Fibroblast of upper back skin (primary cell): ENCODE results near the gene COL7A1.
A peak's percentile ranks its signal among the peaks of the same experiment; 100 is the strongest.
"Not testable (repeated sequence)": the region's sequence is repeated elsewhere in the genome, so short reads cannot be mapped to it uniquely, and the experiment has no call there.

Experiments
- DNase-seq: peaks from one replicate; pipeline ENCODE4 v3.0.0-alpha.2; 2013

COL7A1 gene

DNA sequence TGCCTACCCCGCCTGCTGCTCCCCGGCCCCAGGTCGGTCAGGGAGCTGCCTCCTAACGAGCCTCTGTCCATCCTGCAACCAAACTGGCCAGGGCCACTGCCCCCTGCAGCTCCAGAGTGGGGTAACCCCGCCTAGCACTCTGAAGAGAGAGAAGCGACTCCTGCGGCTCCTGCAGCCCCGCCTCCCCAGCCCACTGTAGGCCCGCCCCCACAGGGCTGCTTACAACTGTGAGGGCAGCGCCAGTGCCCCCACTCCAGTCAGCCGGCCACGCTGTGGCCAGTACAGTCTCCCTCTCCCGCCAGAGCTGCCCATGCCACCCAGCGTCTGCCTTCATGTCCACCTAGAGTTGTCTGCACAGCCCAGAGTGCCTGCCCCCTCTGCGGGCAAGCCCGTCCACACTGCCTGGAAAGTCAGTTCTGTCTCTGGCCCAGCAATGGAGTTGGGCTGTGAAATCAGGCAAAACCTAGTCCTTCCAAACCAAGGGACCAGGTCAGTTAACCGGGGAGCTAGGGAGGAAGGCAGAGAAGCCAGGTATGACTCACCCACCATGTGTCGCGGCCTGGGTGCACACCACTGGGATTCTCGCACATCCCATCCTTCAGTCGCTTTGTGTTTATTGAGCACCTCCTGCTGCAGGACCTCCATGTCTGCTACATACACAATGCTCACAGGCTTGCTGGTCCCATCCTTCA is 33.9 kb downstream of the COL7A1 start:
- peak; percentile 57 for DNase-seq

DNA sequence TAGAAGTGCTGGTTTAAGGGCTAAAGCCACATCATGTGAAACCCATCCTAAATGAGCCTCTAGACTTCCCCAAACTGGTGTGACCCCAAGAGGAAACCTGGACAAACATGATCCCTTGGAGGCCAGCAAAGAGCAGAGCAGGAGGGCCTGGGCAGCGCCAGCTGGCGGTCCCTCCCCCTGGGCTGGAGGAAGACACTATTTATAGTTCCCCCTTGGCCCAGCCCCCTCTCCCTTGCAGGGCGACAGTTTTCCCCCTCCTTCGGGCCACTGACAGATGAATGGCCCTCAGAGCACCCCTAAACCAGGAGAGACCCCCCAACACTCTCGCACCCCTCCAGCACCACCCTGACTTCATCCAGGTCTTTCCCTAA is 34.5 kb downstream of the COL7A1 start:
- DNase-seq, result peak; percentile 8

DNA sequence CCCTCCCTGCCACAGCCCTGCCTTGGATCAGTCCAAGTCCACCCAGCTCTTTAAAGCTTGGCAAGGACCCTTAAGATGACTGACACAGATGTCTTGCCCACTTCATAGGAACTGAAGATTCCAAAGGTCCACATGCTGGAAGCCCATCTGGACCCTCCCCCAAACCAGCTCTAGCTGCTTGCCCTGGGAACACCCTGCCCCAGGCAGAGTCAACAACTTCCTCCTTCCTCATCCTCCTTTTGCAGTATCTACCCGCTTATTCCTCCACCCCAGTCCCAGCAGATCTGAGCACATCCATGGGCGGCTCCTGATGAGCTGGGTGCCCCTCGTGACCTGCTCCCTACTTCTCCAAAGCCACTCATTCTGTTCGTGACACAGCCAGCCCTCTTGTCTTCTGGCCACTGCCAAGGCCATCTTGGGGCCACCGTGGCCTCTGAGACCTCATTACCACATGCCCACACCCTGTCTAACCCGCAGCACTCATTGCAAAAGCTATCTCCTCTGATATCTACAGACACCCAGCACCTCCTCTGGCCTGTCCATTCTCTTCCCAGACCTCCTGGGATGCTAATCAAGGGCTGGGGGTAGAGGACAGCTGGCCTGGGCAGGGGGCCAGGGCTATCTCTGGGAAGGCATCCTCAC is 36.5 kb downstream of the COL7A1 start:
- no peak for DNase-seq

DNA sequence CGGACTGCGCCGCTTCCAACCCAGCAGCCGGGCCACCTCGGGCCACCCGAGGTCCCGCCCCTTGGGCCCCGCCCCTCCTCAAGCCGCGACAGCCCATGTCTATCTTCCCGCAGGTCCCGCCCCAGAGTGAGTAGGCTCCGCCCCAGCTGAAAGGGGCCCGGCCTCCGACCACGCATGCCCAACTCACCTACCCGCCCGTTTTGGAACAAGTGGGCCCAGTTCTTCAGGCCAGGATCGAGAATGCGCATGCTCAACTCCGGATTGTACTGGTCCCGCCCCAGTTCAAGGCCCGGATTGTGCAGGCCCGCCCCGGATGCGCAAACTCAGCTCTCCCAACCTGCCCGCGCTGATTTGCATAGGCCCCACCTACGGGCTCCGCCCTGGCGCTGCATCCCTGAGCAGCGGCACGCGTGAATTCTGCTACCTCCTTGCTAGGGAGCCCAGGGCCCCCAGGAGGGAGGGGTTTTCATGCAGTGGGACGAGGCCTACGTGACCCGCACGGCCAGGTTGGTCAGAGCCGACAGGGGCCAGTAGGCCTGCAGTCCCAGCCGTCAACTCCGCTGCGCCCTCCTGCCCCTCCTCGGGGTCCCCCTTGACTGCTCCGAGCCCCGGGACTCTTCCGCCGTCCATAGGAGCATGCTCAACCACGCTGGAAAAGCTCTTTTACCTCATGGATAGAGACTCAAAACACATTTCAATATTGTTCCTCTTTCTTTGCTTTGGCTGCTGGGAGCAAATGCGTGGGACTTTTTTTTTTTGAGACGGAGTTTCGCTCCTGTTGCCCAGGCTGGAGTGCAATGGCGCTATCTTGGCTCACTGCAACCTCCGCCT is 38.1 kb downstream of the COL7A1 start, which contains the start of gene PFKFB4:
Gene PFKFB4 (minus strand): TSS at position 8 of the 831 bp plus-strand sequence. CDS start 26 bp downstream, outside the sequence.
- DNase-seq, result peak; percentile 99

DNA sequence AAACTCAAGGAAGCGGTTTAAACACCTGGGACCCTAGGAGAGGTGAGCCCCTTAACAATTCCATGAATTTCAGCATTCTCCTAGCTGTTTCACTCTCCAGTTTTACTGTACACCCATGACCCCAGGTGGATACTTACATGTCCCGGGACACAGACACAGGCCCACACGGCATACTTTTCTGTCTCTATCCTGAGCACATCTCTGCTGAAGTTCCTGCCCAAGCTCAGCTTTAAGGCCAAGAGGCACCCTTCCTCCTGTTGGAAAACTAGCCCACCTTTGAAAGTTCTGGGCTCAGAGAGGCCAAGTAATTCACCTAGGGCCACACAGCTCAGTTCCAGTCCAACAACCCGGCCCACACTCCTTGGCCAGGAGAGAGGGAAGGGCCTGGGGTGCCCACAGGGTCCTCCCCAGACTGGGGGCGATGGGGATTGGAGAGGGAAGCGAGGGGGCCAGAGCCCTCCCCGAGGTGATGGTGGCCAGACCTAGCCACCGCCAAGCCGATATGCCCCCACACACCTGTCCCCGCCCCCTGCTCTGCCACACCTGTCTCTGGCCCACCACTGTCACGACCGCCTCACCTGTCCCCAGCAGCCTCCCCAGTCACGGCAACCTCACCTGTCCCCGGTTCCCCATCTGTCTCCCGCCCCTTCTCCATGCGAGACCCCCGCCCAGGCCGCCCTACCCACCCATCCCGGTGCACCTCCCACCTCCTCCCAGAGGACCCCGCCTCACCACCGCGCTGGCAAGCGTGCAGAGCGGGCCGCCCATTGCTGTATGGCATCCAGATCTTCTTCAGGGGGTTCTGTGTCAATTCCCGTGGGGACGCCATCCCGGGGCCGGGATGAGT is 39.0 kb downstream of the COL7A1 start:
- DNase-seq, result no peak

DNA sequence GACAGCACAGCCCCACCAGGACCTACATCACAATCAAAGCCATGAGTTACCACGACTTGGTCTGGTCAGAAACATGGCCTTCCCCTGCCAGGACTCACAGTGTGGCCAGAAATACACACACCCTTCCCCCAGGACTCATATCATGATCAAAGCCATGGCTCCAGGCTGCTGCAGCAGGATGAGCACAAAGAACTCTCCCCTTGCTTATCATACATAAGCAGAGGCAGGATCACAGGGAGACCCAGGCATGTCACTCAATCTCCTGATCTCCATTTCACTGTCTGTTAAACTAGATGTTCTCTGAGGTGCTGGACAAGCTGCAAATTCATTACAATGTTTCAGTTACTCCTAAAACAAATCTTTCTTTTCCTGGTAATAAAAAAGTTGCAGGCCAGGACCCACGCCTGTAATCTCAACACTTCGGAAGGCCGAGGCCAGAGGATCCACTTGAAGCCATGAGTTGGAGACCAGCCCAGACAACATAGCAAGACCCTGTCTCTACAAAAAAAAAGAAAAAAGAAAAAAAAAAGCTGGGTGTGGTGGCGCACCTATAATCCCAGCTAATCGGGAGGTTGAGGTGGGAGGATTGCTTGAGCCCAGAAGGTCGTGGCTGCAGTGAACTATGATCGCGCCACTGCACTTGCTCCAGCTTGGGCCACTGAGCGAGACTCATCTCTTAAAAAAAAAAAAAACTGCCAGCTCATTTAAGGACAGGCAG is 39.7 kb downstream of the COL7A1 start:
- no peak for DNase-seq

DNA sequence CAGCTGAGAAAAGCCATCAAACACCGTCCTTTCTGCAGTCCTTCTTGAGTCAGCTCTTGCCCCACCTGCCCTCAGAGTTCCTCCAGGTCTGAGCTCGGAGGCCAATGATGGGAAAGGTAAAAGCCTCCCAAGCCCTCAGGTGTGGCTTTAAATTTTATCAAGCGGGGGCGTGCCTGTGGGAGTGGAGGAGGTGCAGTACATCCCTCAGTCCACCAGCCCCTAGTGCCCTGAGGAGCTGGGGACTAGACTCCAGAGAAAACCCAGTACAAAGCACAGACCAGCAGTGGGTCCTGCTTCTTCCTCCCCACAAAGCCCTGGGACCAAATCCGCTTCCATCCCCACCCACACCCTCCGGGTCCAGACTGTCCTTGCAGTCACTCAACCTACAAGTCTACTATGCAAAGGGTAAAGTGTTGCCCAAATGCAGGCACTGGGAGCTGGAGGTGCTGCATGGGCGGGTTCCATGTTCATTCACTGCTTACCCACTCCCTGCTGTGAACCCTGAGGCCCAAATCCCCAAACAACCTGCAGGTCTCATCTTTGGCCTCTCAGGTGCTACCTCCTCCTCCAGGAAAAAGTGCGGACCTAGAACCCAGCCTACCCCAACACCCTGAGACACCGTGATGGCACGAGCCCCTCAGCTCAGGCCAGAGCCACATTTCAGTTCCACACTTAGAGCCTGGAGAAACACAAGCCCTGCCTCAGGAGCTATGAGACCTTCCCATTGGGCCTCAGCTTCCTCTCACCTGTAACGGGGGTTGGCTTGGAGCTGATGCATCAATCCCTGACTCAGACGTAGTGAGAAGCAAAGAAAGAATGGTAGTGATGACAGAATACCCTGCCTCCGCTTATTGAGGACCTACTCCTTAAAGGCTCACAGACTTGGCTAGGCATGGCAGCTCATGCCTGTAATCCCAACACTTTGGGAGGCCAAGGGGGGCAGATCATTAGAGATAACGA is 41.0 kb downstream of the COL7A1 start:
- no peak for DNase-seq

DNA sequence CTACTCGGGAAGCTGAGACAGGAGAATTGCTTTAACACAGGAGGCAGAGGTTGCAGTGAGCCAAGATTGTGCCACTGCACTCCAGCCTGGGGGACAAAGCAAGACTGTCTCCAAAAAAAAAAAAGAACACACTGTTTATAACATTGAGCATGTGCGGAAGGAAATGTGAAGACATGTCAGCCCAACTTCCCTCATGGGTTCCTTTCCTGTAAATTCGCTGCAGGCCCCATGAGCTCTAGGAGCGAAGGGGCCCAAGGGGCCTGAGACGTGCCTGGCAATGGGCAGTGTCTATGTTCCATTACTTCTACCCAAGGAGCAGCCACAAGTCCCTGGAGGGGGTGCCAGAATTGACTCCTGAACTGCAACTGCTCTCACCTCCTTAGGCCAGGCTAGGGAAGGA is 41.8 kb downstream of the COL7A1 start:
- no peak for DNase-seq

DNA sequence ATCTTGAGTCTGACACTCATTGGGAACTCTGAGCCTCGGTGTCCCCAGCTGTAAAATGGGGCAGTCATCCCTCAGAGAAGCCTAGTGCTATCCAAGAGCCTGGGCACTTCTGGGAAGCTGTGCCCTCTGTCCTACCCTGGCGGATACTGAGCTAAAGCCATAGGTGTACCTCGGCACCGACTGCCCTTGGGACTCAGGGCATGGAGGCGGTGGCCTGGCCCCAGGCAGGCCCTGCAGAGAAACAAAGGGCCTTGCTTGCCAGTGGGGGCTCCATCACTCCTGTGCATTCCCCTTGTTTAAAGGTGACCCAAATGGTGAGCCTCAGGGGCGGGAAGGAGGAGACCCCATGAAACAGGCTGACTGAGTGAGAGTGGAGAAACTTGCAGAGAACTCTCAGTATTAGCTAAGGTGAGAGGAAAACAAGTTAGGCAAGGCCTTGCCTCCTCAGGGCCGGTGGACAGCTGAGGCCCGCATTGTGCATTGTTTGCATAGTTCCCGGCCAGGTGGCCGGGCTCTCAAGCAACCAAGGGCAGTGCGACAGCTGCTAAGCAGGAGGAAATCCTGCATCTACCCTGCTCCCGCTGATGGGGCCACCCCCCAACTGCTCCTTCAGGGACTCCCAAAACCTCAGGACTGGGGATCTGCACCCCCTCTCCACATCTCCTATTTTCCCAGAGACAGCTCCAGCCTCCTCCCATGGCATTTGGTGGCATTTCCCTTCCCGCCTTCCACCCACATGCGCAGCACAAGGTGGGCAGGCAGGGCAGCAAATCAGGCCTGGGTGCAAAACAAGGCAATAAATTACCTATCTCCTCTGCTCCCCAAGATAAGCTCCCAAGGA is 42.8 kb downstream of the COL7A1 start:
- no peak for DNase-seq

DNA sequence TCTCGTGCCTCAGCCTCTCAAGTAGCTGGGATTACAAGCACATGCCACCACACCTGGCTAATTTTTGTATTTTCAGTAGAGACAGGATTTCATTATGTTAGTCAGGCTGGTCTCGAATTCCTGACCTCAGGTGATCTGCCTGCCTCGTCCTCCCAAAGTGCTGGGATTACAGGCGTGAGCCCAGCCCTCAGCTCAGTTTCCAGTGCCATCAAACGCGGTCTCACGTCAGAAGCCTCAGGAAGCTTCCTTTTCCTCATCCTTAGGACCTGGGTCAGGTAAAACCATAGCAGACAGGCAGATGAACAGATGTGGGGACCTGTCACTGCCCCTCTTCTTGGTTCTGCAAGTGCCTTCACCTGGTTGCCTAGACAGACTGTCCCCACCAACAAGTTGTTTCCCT is 43.5 kb downstream of the COL7A1 start:
- DNase-seq, result not testable (repeated sequence)

DNA sequence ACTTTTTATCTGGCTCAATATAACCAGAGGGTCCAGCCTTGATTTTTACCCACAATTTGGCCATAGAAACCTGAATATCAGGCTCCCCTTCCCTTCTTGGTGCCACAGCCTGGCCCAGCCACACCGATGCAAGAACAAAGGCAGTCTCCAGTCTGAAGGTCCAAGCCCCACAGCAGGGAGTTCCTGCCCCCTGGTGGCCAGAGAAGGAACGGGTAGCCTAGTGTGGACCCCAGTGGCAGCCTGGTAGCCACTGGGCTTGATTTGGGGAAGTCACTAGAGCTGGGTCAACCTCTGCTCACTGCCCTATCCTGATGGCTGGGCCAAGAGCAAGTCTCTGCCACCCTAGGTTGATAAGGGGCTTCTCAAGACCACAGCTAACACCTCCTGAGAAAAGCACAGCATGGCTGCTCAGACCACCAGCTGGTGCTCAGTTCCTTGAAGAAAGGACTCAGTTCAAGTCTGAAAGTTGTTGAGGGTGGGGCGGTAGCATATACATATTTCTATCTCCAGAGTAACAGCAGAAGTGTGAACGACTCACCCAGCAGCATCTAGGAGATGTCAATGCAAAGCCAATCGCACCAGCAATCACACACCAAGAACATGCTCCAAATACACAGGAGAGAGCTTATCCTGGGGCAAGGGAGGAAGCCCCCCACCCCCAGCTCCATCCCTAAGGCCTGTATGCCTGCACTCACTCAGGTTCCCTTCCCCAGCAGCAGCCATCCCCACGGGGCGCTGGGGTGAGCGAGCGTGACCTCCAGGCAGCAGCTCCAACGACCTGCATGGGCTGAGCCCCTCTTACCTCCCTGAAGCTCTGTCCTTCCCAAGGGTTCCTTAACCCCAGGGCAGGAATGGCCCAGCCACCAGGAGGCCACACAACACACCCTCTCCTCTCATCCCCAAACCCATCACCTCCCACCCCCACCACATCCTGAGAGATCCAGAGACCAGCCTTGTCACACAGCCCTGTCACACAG is 46.1 kb downstream of the COL7A1 start:
- peak; percentile 75 for DNase-seq

DNA sequence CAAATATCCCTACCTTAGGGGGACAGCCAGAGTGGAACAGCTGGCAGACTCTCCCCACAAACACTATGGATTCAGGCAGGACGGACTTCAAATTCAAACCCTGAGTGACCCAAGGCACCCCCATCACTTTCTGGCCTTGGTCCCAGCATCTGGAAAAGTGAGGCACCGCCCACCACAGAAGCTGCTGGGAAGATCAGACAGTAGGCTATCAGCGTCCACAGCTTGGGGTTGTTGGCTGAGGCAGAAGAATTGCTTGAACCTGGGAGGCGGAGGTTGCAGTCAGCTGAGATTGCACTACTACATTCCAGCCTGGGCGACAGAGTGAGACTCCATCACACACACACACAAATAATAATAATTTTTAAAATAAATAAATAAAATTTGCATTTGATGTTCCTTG is 47.0 kb downstream of the COL7A1 start:
- no peak for DNase-seq

DNA sequence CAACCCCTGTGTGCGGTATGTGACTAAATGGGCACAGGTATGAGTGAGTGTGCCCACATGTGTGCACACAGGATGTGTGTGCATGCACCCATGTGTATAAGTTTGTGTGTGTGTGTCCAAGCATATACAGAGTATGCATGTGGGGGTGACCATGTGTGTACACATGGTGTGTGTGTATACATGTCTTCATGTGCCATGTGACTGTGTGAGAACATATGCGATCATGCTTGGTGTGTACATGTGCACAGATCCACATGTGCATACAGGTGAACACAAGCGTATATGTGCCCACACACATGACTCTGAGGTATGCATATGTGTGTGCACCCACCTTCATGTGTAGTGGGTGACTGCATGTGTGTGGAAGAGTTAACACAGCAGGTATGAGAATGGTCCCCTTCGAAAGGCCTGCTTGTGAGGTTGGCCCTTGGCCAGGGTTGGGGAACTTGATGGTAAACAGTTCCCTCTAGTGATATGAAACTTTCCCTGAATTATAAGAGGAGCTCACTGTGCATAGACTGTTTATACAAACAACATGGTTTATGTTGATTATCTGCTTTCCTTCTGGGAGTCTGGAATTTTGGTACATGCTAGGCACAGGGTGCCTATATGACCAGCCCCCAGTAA is 48.8 kb downstream of the COL7A1 start:
- DNase-seq, result no peak

DNA sequence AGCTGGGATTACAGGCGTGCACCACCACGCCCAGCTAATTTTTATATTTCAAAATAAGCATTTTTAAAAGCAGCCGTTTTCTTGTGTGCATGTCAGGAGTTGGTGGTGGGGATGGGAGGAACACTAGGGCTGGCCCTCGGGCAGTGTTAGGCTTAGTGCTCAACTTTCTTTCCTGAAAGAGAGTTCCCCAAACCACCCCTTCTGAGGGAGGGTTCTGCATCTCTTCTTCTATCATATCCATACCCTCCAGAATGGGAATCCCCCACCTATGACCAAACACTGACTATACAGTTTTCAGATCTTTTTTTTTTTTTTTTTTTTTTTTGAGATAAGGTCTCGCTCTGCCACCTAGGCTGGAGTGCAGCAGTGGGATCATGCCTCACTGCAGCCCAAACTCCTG is 51.0 kb downstream of the COL7A1 start:
- no peak for DNase-seq

DNA sequence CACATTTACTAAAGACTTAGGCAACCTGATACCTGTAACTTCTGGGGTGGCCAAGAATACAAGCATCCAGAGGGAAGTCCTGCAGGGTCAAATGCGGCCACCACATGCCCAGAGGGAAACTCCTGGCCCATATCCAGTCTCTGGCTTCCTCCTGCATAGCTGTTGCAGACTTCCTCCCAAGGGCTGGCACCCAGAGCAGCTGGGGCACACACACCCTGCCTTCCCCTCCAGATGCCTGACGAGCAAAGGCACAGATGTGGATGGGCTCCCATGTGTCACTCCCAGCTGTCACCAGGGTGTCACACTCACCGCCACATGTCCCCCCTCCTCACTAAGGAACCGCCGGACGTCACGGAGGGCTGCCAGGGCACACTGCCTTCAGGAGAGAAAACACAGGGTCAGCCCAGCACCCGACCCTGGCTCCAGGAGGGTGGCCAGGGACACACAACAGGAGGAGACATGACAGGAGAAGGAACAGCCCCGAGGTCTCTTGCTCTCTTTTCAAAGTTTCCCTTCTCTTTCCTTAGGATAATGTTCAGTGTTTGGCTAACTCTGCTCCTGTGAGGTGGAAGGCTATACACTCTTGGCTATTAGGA is 51.8 kb downstream of the COL7A1 start:
- no peak for DNase-seq

DNA sequence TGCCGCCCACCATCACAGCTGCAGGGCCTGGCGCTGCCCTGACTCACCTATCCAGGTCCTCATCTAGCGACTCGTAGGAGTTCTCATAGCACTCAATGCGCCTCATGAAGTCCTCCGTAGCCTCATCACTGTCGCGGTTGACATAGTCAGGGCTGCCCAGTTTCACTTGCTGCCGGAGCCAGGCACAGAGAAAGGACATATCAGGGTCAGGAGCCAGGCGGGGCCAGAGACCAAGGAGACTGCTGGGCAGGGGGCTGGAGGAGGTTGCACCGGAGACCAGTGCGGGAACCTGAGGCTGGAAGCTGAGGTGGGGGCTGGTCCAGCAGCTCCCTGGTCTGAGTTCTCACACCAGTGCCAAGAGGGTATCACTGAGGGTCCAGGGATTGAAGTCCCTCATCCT is 56.7 kb downstream of the COL7A1 start:
- DNase-seq, result no peak

DNA sequence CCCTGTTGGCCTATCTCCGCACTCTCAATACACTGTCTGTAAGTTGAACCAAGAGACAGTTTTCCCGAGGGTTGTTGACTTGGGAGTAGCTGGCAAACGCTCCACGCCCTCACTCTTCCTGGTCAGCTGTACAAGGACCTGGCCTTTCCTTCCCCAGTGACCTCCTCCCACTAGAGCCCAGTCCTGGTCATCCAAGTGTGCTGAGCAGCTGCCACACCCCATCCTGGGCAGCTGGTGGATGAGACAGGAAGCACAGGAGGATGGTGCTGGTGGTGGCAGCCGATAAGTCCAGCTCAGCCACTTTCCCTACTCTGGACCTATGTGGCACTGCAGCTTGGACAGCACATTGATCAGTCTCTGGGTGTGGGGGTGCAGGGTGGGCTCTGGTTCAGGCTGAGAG is 58.3 kb downstream of the COL7A1 start:
- DNase-seq, result no peak

DNA sequence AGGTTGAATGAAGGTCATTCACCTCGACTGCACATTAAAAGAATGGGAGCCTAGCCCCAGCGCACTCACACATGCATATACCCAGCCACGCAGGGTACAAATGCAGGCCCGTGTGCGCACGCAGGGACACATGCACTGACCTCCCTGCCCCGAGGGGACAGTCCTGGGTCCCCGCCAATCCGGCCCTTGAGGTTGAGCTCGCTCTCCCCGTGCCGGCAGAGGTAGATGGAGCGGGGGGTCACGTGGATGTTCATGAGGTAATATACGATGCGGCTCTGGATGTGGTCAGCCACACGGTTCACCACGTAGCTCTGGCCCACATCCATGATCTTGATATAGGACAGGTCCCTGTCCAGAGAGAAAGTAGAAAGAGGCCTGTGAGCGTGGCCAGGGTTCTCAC is 59.0 kb downstream of the COL7A1 start:
- DNase-seq, result no peak
